ES-I3 (cell line): ENCODE measurements around the gene C1orf198.

Source experiments
- H3K36me3 ChIP-seq: 2 replicates; pipeline ENCODE4 v1.6.1; 2013; ENCODE audit warnings: mild to moderate bottlenecking, low read length, control low read depth, moderate library complexity; ENCODE audit not compliant: insufficient read depth
- H3K4me1 ChIP-seq: 2 replicates; pipeline ENCODE4 v1.6.1; 2013; ENCODE audit warnings: mild to moderate bottlenecking, control low read depth, low read length; ENCODE audit not compliant: insufficient read depth
- H3K9ac ChIP-seq: 2 replicates; pipeline ENCODE4 v1.6.1; 2013; ENCODE audit warnings: low read depth, mild to moderate bottlenecking, low read length, moderate library complexity
- H3K9me3 ChIP-seq: 2 replicates; pipeline ENCODE4 v1.6.1; 2013; ENCODE audit warnings: mild to moderate bottlenecking, low read length, moderate library complexity; ENCODE audit not compliant: control insufficient read depth, insufficient read depth

Gene C1orf198, protein sequence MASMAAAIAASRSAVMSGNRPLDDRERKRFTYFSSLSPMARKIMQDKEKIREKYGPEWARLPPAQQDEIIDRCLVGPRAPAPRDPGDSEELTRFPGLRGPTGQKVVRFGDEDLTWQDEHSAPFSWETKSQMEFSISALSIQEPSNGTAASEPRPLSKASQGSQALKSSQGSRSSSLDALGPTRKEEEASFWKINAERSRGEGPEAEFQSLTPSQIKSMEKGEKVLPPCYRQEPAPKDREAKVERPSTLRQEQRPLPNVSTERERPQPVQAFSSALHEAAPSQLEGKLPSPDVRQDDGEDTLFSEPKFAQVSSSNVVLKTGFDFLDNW

DNA sequence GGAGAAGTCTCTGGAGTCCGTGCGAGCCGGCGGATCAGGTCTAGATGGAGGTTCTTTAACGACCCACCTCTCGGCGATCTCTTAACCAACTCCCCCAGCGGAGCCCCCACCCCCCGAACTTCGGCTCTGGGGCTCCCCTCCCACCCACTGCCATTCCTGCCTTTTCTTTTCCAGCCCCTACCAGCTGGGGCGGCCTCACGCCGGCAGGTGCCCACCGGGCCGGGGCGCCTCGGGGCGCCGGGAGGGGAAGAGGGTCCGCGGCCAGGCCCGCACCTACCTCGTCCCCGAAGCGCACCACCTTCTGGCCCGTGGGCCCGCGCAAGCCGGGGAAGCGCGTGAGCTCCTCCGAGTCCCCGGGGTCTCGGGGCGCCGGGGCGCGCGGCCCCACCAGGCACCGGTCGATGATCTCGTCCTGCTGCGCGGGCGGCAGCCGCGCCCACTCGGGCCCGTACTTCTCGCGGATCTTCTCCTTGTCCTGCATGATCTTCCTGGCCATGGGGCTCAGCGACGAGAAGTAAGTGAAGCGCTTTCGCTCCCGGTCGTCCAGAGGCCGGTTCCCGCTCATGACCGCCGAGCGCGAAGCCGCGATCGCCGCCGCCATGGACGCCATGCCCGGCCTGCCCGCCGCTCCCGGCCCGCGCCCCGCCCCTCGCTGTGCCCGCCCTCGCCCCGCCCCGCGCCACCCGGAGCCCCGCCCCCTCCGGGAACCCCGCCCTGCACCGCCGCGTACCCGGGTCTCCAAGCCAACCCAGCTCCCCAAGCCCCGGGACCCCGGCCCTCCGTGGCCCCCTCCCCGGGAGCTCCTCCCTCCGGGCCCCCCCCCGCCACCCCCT is at the start of gene C1orf198:
Gene C1orf198 (minus strand): TSS at position 619 of the 833 bp plus-strand sequence. CDS start 9 bp downstream, at position 610.
- Histone ChIP-seq H3K9ac (peak within 1 kb of the TSS; percentile 88), H3K36me3 (no peaks in the 10 kb centered on the region), H3K9me3 (no peaks in the 10 kb centered on the region), H3K4me1 (peaks cover 6% of the 10 kb centered on the region)

DNA sequence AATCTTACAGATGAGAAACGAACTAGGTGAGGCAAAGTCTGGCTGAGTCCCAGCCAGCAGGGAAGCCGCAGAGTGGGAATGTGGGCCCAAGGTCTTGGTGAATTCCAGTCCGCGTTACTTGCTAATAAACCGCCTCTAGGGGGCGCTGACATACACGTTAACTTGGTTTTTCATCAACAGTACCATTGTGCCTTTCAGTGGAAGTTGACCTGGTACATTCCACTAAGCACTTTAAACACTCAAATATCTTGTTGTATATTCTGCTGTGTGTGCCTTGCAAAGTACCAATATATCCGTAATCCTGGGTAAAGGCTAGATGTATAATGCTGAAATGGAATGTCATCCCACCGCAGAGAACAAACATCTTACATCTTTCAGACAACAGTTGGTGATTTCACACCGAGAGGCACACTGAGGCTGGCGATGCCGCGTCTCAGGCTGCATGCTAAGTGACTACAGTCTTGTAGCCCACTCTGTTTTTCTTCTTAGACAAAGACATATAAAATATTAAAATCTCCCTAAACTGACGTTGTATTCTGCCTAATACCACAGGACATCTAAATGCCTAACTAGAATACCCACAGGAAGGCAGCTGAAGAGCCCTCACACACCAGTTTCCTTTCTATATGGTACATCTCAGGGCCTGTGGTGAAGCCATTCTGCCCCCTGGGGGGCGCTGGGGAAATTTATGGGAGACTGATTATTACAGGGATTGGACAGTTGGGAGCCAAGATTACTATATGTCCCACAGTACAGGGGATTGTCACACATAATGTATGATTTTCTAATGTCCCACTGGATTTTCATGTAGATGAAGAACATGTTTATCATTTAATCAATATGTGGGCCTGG is 49.2 kb upstream of the C1orf198 start:
- H3K9me3 ChIP-seq, result no peaks in the 10 kb centered on the region
- H3K36me3 ChIP-seq, result no peaks in the 10 kb centered on the region
- no peak overlapping the region for H3K9ac ChIP-seq
- no peaks in the 10 kb centered on the region for H3K4me1 ChIP-seq

DNA sequence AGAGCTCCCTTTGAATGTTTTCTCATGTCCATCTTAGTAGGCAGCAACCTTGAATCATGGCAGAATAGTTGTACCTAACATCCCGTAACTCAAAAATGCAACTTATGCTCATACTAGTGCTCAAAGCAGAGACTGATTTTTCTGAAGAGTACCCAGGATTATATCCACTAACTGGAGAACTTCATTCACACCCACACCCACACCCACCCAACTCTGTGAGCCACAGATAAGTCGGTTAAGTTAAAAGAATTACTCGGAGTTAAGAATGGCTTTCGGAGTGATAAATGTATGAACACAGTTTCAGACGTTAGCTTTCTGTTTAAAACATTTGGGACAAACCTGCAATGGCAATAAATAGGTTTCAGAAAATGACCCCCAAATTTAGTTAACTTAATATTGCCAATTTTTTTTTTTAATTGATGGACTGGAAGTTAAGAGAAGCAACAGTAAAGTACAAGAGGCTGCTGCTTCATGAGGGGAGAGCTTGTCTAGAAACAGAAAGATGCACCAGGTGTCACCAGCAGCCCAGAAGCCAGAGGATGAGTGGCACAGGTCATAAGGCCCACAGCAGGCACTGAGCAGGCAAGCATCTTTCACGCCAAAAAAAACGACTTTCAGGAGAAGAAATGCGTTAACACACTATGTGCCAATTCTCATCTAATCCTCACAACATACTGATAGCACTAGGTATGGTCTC is 48.4 kb upstream of the C1orf198 start:
- Histone ChIP-seq H3K4me1 (no peaks in the 10 kb centered on the region), H3K36me3 (no peaks in the 10 kb centered on the region), H3K9me3 (no peaks in the 10 kb centered on the region), H3K9ac (no peak overlapping the region)

DNA sequence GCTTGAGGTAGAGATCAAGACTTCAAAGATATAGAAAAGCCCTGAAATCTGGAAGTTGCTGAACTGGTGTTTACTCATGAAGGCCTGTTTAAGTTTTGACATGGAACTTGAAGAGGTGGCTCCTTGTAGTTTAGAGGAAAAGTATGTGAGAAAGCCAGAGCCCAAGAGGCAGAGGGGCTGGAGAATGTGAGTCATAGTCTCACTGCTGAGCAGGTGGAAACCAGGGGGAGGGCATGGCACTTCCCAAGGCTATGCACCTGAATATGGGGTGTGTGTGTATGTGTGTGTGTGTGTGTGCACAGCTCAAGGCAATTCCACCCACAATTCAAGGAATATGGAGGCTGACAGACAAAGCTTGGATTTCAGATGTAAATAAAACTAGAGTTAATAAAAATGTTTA is 46.8 kb upstream of the C1orf198 start:
- Histone ChIP-seq H3K9ac (no peak overlapping the region), H3K36me3 (no peaks in the 10 kb centered on the region), H3K4me1 (no peaks in the 10 kb centered on the region), H3K9me3 (no peaks in the 10 kb centered on the region)

DNA sequence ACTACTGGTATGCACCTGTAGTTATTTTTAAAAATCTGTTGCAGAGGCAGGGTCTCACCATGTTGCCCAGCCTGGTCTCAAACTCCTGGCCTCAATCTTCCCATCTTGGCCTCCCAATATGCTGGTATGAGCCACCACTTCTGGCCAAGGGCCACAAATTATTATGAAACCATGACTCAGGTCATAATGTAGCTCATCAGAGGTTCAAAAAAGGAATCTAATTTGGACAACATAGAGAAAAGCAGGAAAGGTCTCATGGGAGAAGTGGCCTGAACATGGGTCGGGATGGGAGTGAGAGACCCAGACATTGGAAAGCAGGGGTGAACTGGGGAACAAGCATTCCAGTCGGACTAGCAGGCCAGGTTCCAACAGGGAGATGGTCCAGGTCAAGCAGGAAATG is 45.2 kb upstream of the C1orf198 start:
- Histone ChIP-seq H3K36me3 (no peaks in the 10 kb centered on the region; the same call in 1 of the 2 replicates), H3K9ac (no peak overlapping the region), H3K4me1 (no peaks in the 10 kb centered on the region), H3K9me3 (no peaks in the 10 kb centered on the region)

DNA sequence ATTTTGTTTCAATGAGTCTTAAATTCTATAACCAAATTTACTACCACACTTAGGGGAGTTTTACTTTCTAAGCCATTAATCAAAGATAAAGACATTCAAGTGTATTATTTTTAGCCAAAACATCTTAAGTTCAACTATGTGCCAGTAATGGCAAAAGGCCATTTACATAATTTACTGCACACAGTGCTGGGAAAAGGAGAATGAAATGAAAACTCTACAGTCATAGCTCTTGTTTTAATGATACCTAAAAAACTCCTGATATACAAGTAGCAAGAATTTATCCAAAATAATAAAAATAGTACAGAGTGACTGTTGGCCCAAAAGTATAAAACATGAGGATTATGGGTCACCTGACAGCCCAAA is 42.4 kb upstream of the C1orf198 start:
- Histone ChIP-seq H3K9me3 (no peaks in the 10 kb centered on the region), H3K4me1 (no peaks in the 10 kb centered on the region), H3K36me3 (no peaks in the 10 kb centered on the region; the same call in 1 of the 2 replicates), H3K9ac (no peak overlapping the region)

DNA sequence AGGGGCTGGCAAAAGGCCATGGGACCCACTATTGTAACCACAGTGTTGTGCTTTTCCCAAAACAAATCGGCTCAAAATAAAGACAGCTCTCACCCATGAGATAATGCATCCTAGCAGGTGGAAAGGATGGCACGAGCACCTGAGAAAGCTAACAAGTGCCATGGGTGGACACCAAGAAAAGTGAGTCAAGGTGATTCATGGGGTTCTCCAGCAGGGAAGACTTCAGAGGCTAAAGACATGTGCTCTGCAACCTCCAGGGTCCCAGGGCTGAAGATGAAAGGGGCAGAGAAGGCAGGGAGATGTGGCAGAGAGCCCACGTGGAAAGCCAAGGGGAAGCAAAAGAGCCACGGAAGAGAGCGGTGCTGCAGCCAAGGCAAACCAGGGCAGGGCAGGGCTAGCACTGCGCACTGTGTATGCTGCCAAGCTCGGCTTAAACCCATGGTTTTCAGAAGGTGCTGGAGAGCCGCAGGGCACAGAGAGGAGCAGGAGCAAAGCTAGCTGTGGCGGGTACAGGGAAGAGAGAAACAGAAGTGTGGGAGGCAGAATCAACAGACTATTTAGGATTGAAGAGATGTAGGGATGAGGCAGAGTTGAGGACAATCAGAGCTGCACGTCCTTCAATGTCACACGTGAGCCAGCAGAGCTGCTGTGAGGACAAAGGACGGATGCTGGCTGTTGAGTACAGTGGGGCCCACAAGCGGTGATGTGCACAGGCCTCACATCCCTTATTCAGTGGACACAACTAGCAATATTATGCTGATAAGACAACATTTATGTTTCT is 41.8 kb upstream of the C1orf198 start:
- no peaks in the 10 kb centered on the region for H3K9me3 ChIP-seq
- no peaks in the 10 kb centered on the region; the same call in 1 of the 2 replicates for H3K36me3 ChIP-seq
- H3K4me1 ChIP-seq, result no peaks in the 10 kb centered on the region
- no peak overlapping the region for H3K9ac ChIP-seq

DNA sequence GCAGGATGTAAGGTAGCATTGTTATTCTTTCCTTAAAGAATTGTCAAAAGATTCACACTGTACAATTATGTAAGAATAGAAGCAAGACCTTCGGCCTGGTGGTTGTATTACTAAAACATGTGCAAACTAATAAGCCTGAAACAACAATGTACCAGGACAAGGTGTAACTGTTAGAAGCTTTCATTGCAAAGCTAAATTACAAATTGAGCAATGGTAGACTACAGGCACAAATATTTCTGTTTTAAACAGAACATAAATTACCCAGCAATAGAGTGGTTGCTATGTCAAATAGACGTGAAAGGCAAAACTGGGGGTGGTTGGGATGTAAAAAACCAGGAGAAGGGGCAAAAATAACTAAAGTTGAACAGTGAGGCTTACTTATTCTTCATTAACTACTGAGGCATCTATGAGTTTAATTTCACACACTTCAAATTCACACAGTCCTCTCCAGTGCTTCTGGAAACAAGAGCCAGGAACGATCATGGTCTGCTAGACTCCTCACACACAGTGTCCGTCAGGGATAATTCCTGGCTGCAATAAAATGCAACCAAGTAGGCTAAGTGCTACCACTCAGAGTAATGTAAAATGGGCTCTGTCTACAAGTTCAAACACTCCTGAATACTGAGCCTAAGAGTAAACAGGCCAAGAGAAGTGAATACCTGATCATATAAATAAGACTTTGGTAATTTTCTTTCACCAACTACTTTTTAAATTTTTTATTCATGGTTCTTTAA is 39.3 kb upstream of the C1orf198 start:
- Histone ChIP-seq H3K9ac (no peak overlapping the region), H3K9me3 (no peaks in the 10 kb centered on the region), H3K4me1 (no peaks in the 10 kb centered on the region), H3K36me3 (no peaks in the 10 kb centered on the region; the same call in 1 of the 2 replicates)

DNA sequence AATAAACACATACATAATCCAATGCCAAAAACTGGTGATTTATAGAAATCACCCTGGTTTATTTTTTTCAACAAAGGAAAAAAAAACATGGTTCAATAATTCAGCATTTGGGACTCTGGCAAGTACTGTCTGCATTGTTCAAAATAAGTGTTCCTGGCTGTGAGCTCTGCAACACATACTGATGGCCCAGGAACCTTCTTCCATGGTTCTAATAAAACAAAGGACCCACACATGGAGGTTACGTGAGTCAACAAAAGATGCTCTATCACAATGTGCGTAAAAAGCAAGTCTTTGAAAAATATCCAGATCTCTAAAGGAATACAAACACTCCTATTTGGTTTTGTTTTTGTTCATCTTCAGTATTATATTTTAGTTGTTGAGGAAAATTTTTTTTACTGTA is 37.9 kb upstream of the C1orf198 start:
- no peaks in the 10 kb centered on the region; the same call in 1 of the 2 replicates for H3K36me3 ChIP-seq
- H3K9me3 ChIP-seq, result no peaks in the 10 kb centered on the region
- no peaks in the 10 kb centered on the region for H3K4me1 ChIP-seq
- H3K9ac ChIP-seq, result no peak overlapping the region

DNA sequence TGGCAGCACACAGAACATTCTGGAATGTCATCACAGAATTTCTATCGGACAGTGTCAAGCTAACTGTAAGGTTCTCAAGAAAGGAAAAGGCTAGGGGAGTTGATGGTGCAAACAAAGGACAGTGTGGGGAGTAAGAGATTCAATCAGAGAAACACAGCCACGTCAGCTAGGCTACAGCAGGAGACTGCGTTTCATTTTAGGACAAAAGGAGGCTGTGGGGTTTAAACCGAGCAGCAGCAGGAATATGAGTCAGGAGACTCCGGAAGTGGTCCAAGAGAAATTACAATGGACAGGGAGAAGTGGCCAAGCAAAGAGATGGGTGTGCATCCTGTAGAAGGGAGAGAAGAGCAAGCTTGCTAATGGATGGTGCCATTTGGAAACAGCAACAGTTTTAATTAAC is 37.4 kb upstream of the C1orf198 start:
- Histone ChIP-seq H3K4me1 (no peaks in the 10 kb centered on the region), H3K36me3 (no peaks in the 10 kb centered on the region; the same call in 1 of the 2 replicates), H3K9ac (no peak overlapping the region), H3K9me3 (no peaks in the 10 kb centered on the region)

DNA sequence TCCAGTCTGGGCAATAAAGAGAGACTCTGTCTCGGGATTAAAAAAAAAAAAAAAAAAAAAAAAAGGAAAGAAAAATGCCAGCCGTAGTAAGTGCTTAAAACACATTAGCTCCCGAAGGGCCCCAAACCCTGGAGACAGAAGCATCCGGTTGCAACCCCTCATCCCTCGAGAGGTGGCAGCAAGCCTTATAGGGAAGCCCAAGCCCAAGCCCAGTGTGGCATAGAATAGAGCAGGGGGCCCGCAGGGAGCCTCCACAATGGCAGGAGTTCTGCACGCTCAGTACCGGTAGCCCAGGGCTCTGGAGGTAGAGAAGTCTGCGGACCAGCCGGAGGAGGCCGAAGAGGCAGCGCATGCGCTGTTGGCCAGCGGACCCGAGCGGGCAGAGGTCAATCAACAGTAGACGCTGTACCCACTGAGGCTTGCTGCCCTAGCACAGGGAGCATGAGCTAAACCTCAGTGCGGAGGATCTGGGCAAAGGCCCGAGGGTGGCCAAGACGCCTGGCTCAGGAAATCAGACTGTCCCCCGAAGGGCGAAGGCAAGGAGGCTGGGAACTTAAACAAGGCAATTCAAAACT is 34.1 kb upstream of the C1orf198 start:
- H3K36me3 ChIP-seq, result no peaks in the 10 kb centered on the region
- H3K9me3 ChIP-seq, result no peaks in the 10 kb centered on the region
- no peaks in the 10 kb centered on the region for H3K4me1 ChIP-seq
- no peak overlapping the region for H3K9ac ChIP-seq

DNA sequence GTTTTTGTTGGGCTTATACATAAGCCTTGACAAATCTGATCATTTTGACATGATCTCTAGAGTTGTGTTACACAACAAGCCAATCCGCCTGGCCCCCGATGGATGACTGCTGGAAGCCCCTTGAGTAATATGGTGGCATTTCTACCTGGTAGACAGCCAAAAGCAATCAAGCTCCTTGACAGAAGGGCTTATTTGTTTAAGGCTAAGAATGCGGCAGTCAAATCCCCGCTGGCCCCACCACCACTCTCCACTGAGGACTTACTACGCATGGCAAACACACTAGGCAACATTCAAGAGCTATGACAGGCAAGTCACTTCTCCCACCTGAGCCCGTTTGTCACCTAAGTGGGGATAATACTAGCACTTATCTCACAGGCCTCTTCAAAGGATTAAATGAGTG is 33.4 kb upstream of the C1orf198 start:
- no peaks in the 10 kb centered on the region for H3K9me3 ChIP-seq
- no peaks in the 10 kb centered on the region for H3K4me1 ChIP-seq
- no peaks in the 10 kb centered on the region for H3K36me3 ChIP-seq
- no peak overlapping the region for H3K9ac ChIP-seq
